Parathyroid adenoma (tissue), 2 donors: ENCODE results near the gene MOSPD3.

Experiments
- H2AFZ ChIP-seq: fragments of 300-600 bp; sonication (generic); one replicate; pipeline ENCODE4 v1.7.0; 2017; ENCODE audit warnings: antibody characterized with exemption, mild to moderate bottlenecking
- H3K27ac ChIP-seq: fragments of 300-600 bp; sonication (generic); one replicate; pipeline ENCODE4 v1.7.0; 2017
- H3K27me3 ChIP-seq: fragments of 300-600 bp; sonication (generic); one replicate; pipeline ENCODE4 v1.7.0; 2017; ENCODE audit warnings: low read length; ENCODE audit not compliant: control insufficient read depth, insufficient read depth
- H3K36me3 ChIP-seq: fragments of 300-600 bp; sonication (generic); one replicate; pipeline ENCODE4 v1.7.0; 2017; ENCODE audit warnings: low read length; ENCODE audit not compliant: control insufficient read depth, insufficient read depth
- H3K4me1 ChIP-seq: fragments of 300-600 bp; sonication (generic); one replicate; pipeline ENCODE4 v1.7.0; 2017; ENCODE audit warnings: control low read depth
- H3K4me2 ChIP-seq: fragments of 300-600 bp; sonication (generic); one replicate; pipeline ENCODE4 v1.7.0; 2017; ENCODE audit warnings: low read length
- H3K4me3 ChIP-seq: fragments of 300-600 bp; sonication (generic); one replicate; pipeline ENCODE4 v1.7.0; 2017; ENCODE audit warnings: low read depth, low read length
- H3K79me2 ChIP-seq: fragments of 300-600 bp; sonication (generic); one replicate; pipeline ENCODE4 v1.7.0; 2017; ENCODE audit warnings: control low read depth
- H3K9ac ChIP-seq: fragments of 300-600 bp; sonication (generic); one replicate; pipeline ENCODE4 v1.7.0; 2017; ENCODE audit warnings: mild to moderate bottlenecking
- H3K9me3 ChIP-seq: fragments of 300-600 bp; sonication (generic); one replicate; pipeline ENCODE4 v1.7.0; 2017; ENCODE audit warnings: low read length; ENCODE audit not compliant: control insufficient read depth
- TF ChIP-seq, protein P1 (sequence below): fragments of 300-600 bp; sonication (generic); IDR thresholded peaks from one replicate; pipeline ENCODE4 v1.7.0; 2017; ENCODE audit warnings: antibody characterized with exemption, mild to moderate bottlenecking
- donor health status: primary hyperparathyroidism.

Gene MOSPD3

DNA sequence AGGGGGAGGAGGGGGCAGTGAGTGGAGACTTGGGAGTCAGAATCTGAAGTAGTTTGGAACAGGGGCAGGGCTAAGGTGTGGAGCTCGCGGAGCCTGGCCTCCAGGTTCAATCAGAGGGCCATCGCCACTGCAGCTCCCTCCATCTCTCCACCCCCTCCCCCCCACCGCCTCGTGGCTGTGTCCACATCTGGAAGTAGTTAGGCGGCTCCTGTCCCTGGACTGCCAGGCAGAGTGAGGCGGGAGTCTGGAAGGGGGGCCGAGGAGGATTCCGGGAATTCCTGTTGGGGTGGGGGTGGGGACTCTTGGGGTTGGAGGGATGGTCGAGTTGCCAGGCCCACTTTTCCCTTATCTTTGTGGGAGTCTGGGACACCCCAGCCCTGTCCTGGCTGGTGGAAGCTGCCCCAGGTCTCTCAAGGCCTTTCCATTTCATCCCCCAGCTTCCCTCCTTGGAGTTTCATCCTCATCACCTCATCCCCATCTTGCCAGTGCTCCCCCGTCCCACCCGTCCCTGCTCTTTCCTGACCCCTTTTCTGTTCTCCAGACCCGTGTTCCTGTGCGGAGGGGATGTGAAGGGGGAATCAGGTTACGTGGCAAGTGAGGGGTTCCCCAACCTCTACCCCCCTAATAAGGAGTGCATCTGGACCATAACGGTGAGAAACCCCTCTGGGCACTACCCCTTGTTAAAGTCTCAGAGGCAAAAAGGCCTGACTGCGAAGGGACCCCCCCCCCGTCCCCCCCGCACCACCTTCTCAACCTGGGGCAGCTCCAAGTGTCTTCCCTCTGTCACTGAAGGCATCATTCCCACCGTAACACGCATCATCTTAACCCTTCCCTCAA is 9.2 kb upstream of the MOSPD3 start:
- Histone ChIP-seq H3K9ac (no peak overlapping the region), H3K36me3 (no peaks in the 10 kb centered on the region), H3K27me3 (no peaks in the 10 kb centered on the region), H3K27ac (peak overlapping the region; percentile 8), H3K4me1 (no peaks in the 10 kb centered on the region), H3K4me3 (peak overlapping the region; percentile 36), H3K4me2 (peak overlapping the region; percentile 59), H3K79me2 (no peaks in the 10 kb centered on the region), H2AFZ (peak overlapping the region; percentile 72), H3K9me3 (no peaks in the 10 kb centered on the region)
- TF ChIP-seq, protein P1, sequence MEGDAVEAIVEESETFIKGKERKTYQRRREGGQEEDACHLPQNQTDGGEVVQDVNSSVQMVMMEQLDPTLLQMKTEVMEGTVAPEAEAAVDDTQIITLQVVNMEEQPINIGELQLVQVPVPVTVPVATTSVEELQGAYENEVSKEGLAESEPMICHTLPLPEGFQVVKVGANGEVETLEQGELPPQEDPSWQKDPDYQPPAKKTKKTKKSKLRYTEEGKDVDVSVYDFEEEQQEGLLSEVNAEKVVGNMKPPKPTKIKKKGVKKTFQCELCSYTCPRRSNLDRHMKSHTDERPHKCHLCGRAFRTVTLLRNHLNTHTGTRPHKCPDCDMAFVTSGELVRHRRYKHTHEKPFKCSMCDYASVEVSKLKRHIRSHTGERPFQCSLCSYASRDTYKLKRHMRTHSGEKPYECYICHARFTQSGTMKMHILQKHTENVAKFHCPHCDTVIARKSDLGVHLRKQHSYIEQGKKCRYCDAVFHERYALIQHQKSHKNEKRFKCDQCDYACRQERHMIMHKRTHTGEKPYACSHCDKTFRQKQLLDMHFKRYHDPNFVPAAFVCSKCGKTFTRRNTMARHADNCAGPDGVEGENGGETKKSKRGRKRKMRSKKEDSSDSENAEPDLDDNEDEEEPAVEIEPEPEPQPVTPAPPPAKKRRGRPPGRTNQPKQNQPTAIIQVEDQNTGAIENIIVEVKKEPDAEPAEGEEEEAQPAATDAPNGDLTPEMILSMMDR, result no peak

DNA sequence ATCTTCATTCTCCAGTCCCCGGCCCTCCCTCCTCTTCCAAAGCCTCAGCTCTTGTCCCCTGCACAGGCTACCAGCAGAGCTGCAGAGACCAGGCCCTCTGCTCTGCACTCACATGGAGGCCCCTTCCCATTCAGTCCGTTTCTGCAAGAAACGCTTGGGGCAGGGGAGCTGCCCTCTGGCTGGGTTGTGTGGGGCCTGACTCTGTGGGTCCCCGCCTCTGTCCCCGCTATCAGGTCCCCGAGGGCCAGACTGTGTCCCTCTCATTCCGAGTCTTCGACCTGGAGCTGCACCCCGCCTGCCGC is 8.7 kb upstream of the MOSPD3 start:
- Histone ChIP-seq H3K4me2 (peak overlapping the region; percentile 59), H3K4me3 (peak overlapping the region; percentile 36), H3K79me2 (no peaks in the 10 kb centered on the region), H3K27ac (peak overlapping the region; percentile 8), H3K36me3 (no peaks in the 10 kb centered on the region), H3K9me3 (no peaks in the 10 kb centered on the region), H2AFZ (peak overlapping the region; percentile 72), H3K9ac (no peak overlapping the region), H3K4me1 (no peaks in the 10 kb centered on the region), H3K27me3 (no peaks in the 10 kb centered on the region)
- TF ChIP-seq, protein P1, result no peak

DNA sequence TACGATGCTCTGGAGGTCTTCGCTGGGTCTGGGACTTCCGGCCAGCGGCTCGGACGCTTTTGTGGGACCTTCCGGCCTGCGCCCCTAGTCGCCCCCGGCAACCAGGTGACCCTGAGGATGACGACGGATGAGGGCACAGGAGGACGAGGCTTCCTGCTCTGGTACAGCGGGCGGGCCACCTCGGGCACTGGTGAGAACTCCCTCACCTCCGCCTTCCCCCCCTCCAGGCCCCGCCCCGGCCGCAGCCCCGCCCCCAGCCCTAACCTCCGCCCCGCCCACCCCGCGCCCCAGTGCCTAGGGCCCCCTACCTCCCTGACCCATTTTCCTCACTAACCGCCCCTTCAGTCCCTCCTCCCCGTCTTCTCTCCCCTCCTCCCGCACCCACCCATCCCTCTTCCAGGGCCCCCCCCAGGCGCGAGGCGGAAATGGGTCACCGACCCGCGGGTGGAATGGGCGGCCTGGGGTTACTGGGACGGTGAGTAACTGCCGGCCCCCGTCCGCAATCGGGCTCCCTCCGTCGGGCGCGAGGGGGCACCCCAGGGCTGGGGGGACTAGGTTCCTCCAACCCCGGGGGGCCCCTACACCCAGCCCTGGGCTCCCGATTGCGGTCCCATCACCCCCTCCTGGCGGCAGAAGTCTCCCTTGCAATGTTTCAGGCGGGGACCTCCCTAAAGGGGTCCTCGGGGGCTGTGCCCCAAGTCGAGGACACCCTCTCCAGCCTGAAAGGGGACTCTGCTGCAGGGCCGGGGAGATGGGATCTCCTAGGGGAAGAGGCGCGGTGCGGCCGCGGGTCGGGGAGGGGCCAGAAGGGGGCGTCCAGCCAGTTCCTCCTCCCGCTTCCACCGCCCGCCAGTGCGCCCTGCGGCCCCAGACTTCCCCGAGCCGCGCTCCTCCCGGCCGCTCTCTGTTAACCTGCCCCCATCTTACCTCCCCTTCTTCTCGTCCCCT is 8.0 kb upstream of the MOSPD3 start:
- peak overlapping the region; percentile 75 for H3K4me3 ChIP-seq
- H3K79me2 ChIP-seq, result no peaks in the 10 kb centered on the region
- no peaks in the 10 kb centered on the region for H3K36me3 ChIP-seq
- peak overlapping the region; percentile 18 for H3K27ac ChIP-seq
- H2AFZ ChIP-seq, result peak overlapping the region; percentile 85
- H3K4me1 ChIP-seq, result no peaks in the 10 kb centered on the region
- no peaks in the 10 kb centered on the region for H3K9me3 ChIP-seq
- no peak overlapping the region for H3K9ac ChIP-seq
- TF ChIP-seq, protein P1, result peak; percentile 57
- H3K27me3 ChIP-seq, result no peaks in the 10 kb centered on the region
- H3K4me2 ChIP-seq, result peak overlapping the region; percentile 77

DNA sequence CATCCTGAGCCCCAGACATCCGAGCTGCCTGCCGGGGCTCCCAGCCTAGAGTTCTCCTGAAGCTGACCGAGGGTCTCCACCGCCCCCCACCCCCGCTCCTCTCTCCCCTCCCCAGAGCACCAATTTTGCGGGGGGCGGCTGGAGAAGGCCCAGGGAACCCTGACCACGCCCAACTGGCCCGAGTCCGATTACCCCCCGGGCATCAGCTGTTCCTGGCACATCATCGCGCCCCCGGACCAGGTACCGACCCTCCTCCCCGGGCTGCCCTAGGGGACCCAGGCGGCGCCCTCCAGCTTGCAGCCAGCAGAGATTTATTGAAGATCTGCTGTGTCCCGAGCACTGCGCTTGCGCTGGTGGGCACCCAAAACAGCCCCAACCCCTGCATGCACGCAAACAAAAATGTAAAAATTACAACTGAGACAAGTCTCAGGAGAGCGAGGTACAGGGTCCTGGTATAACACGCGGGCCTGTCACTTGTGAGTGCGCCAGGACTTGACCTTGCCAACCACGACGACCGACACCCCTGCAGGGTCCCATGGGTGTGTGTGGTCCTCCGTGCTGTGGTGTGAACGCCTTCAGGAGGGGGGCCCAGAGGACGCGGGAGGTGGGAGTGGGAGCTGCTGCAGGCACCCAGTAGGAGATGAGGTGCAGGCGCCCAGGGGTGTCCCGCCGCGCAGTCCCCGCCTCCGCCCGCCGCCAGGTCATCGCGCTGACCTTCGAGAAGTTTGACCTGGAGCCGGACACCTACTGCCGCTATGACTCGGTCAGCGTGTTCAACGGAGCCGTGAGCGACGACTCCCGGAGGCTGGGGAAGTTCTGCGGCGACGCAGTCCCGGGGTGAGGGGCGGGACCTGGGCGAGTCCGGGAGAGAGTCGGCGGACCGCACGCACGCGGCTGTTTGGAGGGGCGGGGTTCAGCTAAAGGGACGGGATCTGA is 7.1 kb upstream of the MOSPD3 start:
- TF ChIP-seq, protein P1, result no peak
- Histone ChIP-seq H3K4me2 (peak overlapping the region; percentile 77), H3K27me3 (no peaks in the 10 kb centered on the region), H3K36me3 (no peaks in the 10 kb centered on the region), H3K4me1 (no peaks in the 10 kb centered on the region), H3K9me3 (no peaks in the 10 kb centered on the region), H3K79me2 (no peaks in the 10 kb centered on the region), H3K27ac (peak overlapping the region; percentile 18), H2AFZ (peak overlapping the region; percentile 85), H3K4me3 (peak overlapping the region; percentile 75), H3K9ac (no peak overlapping the region)
